Measurements from ENCODE around the gene MITD1.

DNA sequence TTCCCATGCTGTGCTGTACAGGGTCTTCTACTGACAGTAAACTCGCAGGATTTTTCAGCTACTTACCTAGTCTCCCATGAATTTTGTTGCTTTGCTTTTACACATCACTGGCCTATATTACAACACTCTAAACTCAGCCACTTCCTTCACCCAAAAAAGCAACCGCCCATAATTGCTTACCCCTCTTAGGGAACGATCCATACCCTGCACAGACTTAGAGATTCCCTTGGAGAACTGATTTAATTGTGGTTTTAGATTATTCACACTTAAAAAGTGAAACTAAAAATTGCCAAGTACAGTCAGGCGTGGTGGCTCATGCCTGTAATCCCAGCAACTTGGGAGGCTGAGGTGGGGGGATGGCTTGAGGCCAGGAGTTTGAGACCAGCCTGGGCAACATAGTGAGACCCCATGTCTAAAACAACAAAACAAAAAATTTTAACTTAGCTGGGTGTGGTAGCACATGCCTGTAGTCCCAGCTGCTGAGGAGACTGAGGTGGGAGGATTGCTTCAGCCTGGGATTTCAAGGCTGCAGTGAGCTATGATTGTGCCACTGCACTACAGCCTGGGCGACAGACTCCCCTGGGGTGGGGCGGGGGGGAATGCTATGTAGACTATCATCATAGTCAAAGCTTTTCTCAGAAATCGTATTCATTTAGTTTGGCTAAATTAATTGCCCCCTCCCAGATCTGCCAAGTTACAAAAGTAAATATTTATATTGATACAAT lies 19.4 kb upstream of the MITD1 start:
- TF ChIP-seq, protein P1, sequence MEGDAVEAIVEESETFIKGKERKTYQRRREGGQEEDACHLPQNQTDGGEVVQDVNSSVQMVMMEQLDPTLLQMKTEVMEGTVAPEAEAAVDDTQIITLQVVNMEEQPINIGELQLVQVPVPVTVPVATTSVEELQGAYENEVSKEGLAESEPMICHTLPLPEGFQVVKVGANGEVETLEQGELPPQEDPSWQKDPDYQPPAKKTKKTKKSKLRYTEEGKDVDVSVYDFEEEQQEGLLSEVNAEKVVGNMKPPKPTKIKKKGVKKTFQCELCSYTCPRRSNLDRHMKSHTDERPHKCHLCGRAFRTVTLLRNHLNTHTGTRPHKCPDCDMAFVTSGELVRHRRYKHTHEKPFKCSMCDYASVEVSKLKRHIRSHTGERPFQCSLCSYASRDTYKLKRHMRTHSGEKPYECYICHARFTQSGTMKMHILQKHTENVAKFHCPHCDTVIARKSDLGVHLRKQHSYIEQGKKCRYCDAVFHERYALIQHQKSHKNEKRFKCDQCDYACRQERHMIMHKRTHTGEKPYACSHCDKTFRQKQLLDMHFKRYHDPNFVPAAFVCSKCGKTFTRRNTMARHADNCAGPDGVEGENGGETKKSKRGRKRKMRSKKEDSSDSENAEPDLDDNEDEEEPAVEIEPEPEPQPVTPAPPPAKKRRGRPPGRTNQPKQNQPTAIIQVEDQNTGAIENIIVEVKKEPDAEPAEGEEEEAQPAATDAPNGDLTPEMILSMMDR (IDR thresholded peaks at IDR 0.05), result no peak
- TF ChIP-seq POLR2A (IDR thresholded peaks at IDR 0.05), result no peak

Data from gastroesophageal sphincter (tissue), 3 donors.